NCI-H510A treated with DMSO at 0.1 percent for 48 hours (cell line): ENCODE results near the gene COX19.
"Not testable (repeated sequence)": the region's sequence is repeated elsewhere in the genome, so short reads cannot be mapped to it uniquely, and the experiment has no call there.

Experiments used
- DNase-seq: peaks from one replicate; lab custom pipeline; 2025; lab: John Stamatoyannopoulos, UW

The COX19 gene

GRCh38 chr7:943793-944192 lies 31.6 kb downstream of the COX19 start:
- DNase-seq, result not testable (repeated sequence)

DNA sequence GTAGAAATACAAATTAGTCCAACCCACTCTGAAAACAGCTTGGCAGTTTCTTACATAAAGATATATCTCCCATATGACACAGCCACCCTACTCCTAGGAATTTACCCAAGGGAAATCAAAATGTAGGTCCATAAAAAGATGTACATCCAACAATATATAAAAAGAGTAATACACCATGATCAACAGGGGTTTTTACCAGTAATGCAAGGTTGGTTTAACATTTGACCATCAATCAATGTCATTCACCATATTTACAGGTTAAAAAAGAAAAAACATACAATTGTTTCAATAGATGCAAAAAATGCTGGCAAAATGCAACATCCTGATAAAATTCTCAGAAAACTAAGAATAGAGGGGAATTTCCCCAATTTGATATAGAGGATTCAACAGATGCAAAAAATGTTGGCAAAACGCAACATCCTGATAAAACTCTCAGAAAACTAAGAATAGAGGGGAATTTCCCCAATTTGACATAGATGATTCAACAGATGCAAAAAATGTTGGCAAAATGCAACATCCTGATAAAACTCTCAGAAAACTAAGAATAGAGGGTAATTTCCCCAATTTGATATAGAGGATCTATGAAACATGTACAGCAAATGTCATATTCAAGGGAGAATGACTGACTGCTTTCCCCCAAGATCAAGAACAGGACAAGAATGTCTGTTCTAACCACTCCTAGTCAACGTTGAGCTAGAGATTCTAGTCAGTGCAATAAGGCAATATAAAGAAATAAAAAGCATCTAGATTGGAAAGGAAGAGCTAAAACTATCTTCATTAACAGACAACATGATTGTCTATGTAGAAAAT lies 34.5 kb downstream of the COX19 start:
- DNase-seq, result no peak

DNA sequence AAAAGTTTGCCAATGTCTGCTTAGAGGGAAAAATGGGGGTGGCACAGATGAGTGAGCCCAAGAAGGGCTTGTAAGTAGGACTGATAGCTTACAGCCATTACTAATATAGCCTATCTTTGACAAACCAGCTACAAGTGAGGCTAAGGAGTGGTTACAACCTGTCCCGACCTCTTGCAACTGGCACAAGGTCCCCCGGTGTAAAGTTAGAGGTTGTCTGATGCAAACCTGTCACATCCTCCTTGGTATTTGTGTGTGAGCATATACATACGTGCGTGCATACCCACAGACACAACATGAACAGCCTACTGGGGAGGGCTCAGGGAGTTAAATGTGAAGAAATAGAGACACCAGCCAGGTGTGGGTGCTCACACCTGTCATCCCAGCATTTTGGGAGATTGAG lies 35.5 kb downstream of the COX19 start:
- no peak for DNase-seq

- DNase-seq, result no peak
These were observed 36.7 kb downstream of the COX19 start for GRCh38 chr7:938546-939185.

GRCh38 chr7:937856-938484 lies 37.4 kb downstream of the COX19 start:
- DNase-seq, result no peak

DNA sequence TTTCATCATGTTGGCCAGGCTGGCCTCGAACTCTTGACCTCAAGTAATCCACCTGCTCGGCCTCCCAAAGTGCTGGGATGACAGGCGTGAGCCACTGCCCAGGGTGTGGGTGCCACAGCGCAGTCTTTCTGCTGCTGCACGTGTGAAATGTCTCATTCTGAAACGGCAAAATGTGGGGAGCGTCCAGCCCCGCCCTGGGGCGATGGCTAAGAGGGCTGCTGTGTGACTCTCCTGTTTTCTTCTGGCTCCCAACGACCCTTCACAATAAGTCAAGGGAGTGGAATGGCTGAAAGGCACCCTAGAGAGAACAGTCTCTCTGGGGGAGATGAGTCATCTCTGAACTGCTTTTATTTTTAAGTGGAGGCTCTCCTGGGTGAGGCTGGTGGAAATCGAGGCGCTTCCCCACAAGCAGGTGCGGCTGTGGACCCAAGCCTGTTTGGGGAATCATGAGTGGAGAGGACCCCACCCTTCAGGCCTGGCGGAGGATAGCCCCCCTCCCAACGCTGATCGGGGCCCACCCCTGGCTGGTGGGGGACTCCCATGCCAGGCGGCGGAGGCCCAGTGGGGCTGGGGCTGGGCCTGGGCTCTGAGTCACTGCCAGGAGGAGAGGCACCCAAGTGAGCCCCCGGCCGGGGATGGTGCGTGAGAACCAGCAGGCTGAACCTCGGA lies 38.8 kb downstream of the COX19 start:
- DNase-seq, result no peak

GRCh38 chr7:935874-936385 lies 39.4 kb downstream of the COX19 start:
- no peak for DNase-seq

DNA sequence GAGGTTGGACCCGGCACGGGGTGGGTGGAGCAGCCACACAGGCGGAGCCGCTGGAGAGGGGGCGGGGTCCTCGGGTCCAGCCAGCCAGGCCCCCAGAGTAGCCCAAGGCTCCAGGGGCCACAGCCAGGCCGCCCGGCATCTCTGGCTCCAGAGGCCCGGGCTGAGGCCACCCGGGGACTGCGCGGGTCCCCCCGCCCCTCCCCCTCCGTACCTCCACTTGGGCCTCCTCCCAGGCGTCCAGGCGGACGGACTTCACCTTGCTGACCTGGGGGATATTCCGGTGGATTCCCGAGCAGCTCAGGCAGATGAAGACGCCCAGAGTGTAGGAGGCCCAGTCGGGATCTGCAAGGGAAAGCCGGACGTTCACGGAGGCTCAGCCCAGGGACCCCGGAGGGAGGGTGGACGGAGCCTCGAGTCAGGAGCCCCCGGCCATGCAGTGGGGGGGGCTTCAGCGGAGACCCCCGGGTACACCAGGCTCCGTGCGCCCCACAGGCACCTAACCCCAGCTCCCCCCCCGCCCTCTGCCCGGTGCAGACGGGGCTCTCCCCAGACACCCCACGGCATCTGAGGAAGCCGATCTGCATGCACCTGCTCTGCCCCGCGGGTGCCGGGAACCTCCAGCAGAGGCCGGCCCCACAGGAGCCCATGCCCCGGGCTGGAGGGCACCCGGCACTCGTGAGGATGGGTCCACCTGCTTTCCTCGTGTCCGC lies 40.0 kb downstream of the COX19 start:
- no peak for DNase-seq

DNA sequence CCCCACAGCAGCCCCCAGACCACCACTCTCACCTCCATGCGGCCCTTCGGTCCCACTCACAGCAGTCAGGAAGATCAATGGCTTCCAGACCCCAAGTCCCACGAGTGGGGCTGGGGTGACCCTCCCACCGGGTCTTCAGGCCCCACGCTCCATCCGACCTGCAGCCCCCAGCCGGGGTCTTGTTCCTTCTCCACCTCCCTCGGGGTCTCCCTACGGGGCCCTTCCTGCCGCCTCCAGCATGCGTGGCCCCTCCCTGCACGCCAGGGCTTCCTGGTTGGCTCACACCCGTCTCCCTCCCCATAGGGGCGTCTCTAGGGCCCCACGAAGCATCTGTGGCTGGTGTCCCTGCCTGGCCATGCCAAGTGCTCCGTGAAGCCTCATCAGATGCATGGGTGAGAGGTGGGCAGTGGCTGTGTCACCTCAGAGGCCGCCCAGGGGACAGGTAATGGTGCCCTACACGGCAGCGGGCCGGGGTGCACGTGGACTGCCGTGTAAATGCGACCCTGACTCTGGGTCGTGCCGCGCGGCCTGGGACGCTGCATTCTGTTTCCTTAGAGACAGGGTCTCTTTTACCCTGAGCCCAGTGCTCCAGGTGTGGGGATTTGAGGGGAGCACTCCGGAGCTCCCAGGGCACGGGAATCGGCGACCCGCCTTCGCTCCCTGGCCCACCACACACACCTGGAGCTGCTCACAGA lies 40.7 kb downstream of the COX19 start:
- no peak for DNase-seq

DNA sequence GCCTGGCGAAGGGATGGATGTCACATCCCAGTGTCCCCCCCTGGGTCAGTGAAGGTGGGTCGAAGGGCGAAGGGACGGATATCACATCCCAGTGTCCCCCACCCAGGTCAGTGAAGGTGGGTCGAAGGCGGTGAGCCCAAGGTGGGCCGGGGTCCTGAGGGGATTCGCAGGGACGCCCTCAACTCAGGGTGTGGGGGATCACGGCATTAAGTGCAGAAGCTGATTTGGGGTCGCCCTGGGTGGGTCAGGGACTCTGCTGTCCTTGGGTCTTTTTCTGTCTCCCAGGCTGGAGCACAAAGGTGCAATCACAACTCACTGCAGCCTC lies 42.7 kb downstream of the COX19 start:
- no peak for DNase-seq

GRCh38 chr7:931871-932650 lies 43.3 kb downstream of the COX19 start:
- DNase-seq, result no peak

GRCh38 chr7:930975-931758 lies 44.2 kb downstream of the COX19 start:
- DNase-seq, result no peak

GRCh38 chr7:929311-929711 lies 46.0 kb downstream of the COX19 start:
- DNase-seq, result no peak

GRCh38 chr7:927031-927671 lies 48.2 kb downstream of the COX19 start:
- no peak for DNase-seq

DNA sequence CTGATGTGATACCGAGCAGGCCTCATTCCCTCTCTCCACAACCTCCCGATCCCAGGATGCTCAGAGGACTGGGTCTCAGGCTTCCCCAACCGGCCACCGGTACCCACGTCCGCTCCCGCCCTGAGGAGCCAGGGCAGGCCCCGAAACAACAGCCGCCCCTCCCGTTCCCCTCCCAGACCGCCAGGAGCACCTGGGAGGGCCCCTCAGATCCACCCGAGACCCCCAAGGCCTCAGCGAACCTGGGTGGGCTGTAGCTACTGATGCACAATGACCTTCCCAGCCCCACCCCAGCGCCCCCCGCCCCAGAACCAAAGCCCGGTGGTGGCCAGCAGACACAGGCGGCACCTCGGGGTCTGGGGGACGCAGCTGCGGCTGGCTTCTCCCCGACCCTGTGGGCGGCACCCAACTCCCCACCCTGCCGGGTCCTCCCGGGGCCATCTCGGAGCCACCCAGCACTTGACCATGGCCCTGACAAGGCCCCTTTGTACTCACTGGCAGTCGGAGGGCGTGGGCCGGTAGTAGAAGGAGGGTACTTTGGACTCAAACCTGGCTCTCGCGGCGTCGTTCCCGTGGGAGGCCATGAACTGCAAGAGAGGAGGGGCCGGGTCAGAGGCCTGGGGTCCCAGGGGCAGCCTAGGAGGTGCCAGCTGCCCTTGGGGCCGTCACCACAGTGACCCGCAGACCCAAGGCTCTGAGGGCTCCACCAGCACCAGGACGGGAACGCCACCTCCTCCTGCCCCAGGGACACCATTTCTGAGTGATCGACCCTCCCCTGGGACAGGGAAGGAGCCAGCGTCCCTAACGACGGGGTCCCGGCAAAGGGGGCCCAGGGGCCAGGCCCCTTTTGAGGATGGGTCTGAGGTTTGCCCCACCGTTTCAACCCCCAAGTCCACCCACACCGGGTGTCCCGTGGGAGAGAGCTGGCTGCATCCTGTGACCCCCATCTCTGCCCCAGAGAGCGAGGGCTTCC lies 49.0 kb downstream of the COX19 start:
- no peak for DNase-seq

DNA sequence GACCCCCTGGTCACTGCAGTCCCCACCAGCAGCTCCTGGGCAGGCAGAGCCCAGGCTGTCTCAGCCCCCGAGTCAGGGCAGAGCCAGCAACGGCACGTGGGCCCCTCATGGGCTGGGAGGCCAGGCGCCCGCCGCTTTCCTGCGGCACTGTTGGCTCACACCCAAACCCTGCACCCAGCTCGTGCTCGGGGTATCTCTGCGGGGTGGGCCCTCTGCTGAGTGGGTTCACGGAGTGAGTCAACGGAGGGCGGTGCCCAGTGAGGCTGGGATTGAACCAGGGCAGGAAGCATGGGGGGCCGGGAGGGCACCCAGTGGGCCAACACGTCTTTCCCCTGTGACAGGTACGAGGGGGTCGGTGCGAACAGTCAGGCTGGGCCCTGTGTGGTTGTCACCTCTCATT lies 49.7 kb downstream of the COX19 start:
- DNase-seq, result no peak

GRCh38 chr7:924541-925231 lies 50.7 kb downstream of the COX19 start:
- DNase-seq, result no peak
